H1 (cell line): ENCODE data around the gene QPCTL. TPM values are rescaled to one million over a fixed set of nuclear protein-coding genes. Genes with fewer than 3 reads are reported as not detected.

Source experiments
- ASH2L ChIP-seq: fragments of 200-600, 300-600 bp; sonication (generic); IDR thresholded peaks from one replicate; pipeline ENCODE4 v1.7.1; 2017; ENCODE audit warnings: low read length
- BCL11A ChIP-seq, 2 experiments: IDR thresholded peaks; one replicate each; pipeline ENCODE4 v1.6.1; 2011; ENCODE audit warnings: low read depth in 2 of 2, low read length in 2 of 2, mild to moderate bottlenecking in 2 of 2
- CEBPB ChIP-seq: IDR thresholded peaks from 2 replicates; pipeline ENCODE4 v1.6.1; 2012; ENCODE audit warnings: low read depth, low read length
- EGR1 ChIP-seq: IDR thresholded peaks from 2 replicates; pipeline ENCODE4 v1.6.1; 2011; ENCODE audit warnings: low read depth, low read length, borderline replicate concordance
- HDAC2 ChIP-seq, 2 experiments: fragments of 300-600 bp in 1 of 2; sonication (generic) in 1 of 2; IDR thresholded peaks; 2 replicates each; pipeline ENCODE4 v1.6.1; 2011 to 2012; ENCODE audit warnings: low read depth in 2 of 2, low read length in 2 of 2, mild to moderate bottlenecking in 2 of 2, moderate library complexity in 2 of 2, borderline replicate concordance in 1 of 2, inconsistent platforms in 1 of 2
- KDM4A ChIP-seq: IDR thresholded peaks from one replicate; pipeline ENCODE4 v1.7.1; 2012; ENCODE audit warnings: low read depth, mild to moderate bottlenecking, moderate library complexity, low read length, inconsistent platforms; ENCODE audit not compliant: severe bottlenecking
- KDM5A ChIP-seq: fragments of 200-600 bp; IDR thresholded peaks from 2 replicates; pipeline ENCODE4 v1.7.1; 2012; ENCODE audit warnings: mild to moderate bottlenecking, low read length, inconsistent platforms, mixed read lengths
- SP2 ChIP-seq: IDR thresholded peaks from 2 replicates; pipeline ENCODE4 v1.6.1; 2012; ENCODE audit warnings: mild to moderate bottlenecking, low read length, inconsistent platforms
- SUZ12 ChIP-seq: fragments of 200-600 bp; sonication (generic); IDR thresholded peaks from 2 replicates; pipeline ENCODE4 v1.6.1; 2012; ENCODE audit warnings: mild to moderate bottlenecking, inconsistent platforms, low read length, moderate library complexity, mixed read lengths
- YY1 ChIP-seq: IDR thresholded peaks from 2 replicates; pipeline ENCODE4 v1.6.1; 2011; ENCODE audit warnings: low read depth, mild to moderate bottlenecking, low read length
- polyA plus RNA-seq, 7 experiments: library from polyadenylated mRNA; depleted of rRNA in 3 of 7; stranded (reverse) in 5 of 7; unstranded in 2 of 7; fragments of >200 nt in 5 of 7; fragments of 200-250 nt in 2 of 7; gene quantifications; 1 replicate in 5 of 7; 2 replicates in 1 of 7; 4 replicates in 1 of 7; pipeline versions ENCODE4 v1.2.1 to v1.2.3, GENCODE V29; 2011 to 2013; ENCODE audit warnings: missing spikeins in 2 of 7, mixed read lengths in 2 of 7
- total RNA-seq: library from RNA; stranded (reverse); fragmentation: NEBNext Ultra II Directional; extraction: Animal tissue kit (Norgen Biotek cat#: 25700); gene quantifications from 2 replicates; pipeline ENCODE4 v1.2.1, GENCODE V29; 2021

Gene QPCTL
- total and polyA plus RNA-seq, 2 of the 8 experiments (the other 6 are each of a cell fraction or from before 2014, with no cell fraction given): 25.2 to 35.3 TPM

DNA sequence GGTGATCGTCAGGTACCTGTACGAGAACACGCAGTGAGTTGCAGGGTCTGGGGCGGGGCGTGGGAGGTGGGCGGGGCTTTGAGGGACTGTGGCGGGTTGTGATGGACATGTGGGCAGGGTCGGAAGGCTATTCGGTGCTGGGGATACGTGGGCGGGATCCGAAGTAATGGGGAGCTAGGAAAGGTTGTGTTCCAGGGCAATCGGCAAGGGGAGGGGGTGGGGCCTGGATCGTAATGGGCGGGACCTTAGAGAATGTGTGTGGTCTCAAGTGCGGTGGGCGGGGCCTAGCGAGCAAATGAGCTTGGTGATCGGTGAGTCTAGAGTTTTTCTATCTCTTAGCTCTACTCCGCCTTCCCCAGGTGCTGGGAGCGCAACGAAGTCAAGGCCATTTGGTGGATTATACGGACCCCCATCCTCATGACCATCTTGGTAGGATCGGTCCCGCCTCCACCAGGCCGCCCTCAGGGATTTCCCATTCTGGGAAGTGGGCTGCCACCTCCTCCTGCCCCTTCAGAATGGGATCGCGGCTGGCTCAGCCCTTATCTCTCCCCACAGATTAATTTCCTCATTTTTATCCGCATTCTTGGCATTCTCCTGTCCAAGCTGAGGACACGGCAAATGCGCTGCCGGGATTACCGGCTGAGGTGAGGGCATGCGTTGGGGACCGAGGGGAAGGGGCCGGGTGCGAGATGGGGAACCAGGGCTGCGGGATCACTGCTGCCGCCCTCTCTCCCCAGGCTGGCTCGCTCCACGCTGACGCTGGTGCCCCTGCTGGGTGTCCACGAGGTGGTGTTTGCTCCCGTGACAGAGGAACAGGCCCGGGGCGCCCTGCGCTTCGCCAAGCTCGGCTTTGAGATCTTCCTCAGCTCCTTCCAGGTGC lies 14.9 kb upstream of the QPCTL start (continued):
- TF ChIP-seq KDM4A (peak; percentile 33), SP2 (no peak), HDAC2 (IDR thresholded peaks at IDR 0.05; ENCODE audit: borderline replicate concordance in 1 of 2, low read depth in 2 of 2, low read length in 2 of 2) (no peak), KDM5A (no peak), ASH2L (no peak), YY1 (no peak), EGR1 (peak; percentile 92; the same call in 1 of the 2 replicates), CEBPB (no peak), BCL11A (IDR thresholded peaks at IDR 0.05; ENCODE audit: low read depth in 2 of 2, low read length in 2 of 2) (no peak), SUZ12 (no peak)
